Measurements from ENCODE around the gene MRTFA. TPM values are rescaled to one million over a fixed set of nuclear protein-coding genes. Genes with fewer than 3 reads are reported as not detected.

The MRTFA gene
- polyA plus RNA-seq, 1 experiment = 8.9 TPM

DNA sequence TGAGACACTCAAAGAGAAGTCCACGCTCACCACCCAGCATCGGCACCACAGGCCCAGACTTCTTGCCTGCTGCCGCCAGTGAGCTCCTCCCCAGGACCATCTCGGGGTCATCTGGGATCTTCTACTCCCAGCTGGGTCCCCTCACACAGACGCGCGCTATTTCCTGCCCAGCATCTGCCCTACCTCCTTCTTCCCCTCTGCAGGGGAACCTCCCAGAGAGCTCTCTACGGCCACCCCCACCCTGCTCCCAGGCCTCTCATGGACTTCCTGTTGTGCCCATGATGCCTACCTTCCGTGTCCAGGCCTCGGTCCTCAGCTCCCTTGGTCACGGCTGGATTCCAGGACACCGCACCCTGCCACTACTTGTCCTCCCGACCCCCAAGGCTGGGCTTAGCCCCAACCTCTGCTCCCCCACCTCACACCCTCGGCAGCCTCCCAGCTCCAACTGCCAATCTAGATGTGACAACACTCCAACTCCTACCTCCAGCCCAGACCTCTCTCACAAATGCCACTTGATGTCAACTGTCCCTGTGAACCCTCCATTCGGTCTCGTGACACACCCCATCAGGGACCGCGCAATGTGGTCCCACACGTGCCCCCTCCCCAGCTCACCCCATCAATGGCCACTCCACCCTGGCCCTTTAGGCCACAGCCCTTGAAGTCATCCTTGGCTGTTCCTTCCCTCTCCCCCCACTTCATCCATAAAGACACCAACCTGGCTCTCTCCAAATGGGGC, 220.8 kb downstream of the MRTFA start:
- DNase-seq (ENCODE audit: low read depth) = no peak
- H3K36me3 ChIP-seq (ENCODE audit: control insufficient read depth, insufficient read depth, low read length) = peaks cover 54% of the 10 kb centered on the region
- CTCF ChIA-PET = interaction anchor here (0.5 to 1.3 kb wide), 4 partner anchors 9 to 231 kb away, joined by 3 to 7 read pairs (median 3); no protein-coding TSS in a partner anchor
- TF ChIP-seq, protein P1, sequence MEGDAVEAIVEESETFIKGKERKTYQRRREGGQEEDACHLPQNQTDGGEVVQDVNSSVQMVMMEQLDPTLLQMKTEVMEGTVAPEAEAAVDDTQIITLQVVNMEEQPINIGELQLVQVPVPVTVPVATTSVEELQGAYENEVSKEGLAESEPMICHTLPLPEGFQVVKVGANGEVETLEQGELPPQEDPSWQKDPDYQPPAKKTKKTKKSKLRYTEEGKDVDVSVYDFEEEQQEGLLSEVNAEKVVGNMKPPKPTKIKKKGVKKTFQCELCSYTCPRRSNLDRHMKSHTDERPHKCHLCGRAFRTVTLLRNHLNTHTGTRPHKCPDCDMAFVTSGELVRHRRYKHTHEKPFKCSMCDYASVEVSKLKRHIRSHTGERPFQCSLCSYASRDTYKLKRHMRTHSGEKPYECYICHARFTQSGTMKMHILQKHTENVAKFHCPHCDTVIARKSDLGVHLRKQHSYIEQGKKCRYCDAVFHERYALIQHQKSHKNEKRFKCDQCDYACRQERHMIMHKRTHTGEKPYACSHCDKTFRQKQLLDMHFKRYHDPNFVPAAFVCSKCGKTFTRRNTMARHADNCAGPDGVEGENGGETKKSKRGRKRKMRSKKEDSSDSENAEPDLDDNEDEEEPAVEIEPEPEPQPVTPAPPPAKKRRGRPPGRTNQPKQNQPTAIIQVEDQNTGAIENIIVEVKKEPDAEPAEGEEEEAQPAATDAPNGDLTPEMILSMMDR (IDR thresholded peaks at IDR 0.05; ENCODE audit: insufficient read depth, low read depth, low read length) = no peak
- H3K4me3 ChIP-seq (ENCODE audit: low read depth, low read length) = no peak overlapping the region
- H3K27me3 ChIP-seq (ENCODE audit: control insufficient read depth, insufficient read depth, low read length) = no peaks in the 10 kb centered on the region
- POLR2A ChIA-PET = no interaction called here

DNA sequence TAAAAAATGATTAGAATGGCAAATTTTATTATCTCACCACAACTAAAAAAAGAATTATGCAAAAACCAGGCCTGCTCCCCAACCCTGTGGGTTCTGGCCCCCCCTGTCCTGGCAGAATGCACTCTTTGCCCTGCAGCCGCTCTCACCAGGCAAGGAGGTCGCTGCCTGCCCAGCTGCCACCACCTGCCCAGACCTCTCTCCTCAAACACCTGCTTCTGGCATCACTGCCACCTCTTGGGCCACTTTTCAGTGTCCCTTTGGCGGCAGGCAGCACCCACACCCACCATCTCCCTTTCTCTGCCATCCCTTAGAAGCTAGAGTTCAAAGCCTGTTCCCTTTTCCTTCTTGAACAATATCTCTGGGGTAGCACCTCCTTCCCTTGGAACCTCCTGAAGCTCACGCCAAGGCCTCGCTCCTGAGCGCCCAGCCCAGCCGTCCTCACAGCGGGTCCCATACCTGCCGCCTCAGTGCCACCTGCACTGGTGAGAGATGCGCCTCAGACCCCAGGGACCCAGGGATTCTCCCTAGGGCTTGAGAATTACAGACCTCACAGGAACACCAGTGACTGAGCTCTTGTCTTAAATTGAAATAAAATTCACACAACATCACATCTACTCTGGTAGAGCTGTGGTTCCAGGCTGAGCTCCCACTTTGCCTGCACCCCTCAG, 221.5 kb downstream of the MRTFA start:
- POLR2A ChIA-PET = no interaction called here
- no peak overlapping the region for H3K4me3 ChIP-seq (ENCODE audit: low read depth, low read length)
- H3K36me3 ChIP-seq (ENCODE audit: control insufficient read depth, insufficient read depth, low read length) = peaks cover 51% of the 10 kb centered on the region
- CTCF ChIA-PET = interaction anchor here (0.8 to 1.3 kb wide), 3 partner anchors 10 to 232 kb away, joined by 3 to 7 read pairs (median 3); no protein-coding TSS in a partner anchor
- no peak for DNase-seq (ENCODE audit: low read depth)
- TF ChIP-seq, protein P1 (IDR thresholded peaks at IDR 0.05; ENCODE audit: insufficient read depth, low read depth, low read length) = no peak
- no peaks in the 10 kb centered on the region for H3K27me3 ChIP-seq (ENCODE audit: control insufficient read depth, insufficient read depth, low read length)

DNA sequence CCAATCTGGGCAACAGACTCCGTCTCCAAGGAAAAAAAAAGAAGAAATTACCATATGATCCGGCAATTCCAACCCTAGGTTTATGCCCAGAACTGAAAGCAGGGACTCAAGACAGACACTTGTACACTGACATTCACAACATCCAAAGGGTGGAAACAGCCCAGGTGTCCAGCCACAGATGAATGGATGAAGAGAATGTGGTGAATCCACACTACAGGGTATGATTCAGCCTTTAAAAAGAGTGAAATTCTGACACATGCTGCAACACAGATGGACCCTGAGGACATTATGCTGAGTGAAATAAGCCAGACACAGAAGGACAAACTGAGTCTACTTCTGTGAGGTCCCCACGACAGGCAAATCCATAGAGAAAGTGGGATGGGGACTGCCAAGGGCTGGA, 222.2 kb downstream of the MRTFA start:
- TF ChIP-seq, protein P1 (IDR thresholded peaks at IDR 0.05; ENCODE audit: insufficient read depth, low read depth, low read length) = no peak
- Histone ChIP-seq H3K27me3 (ENCODE audit: control insufficient read depth, insufficient read depth, low read length) (no peaks in the 10 kb centered on the region), H3K4me3 (ENCODE audit: low read depth, low read length) (no peak overlapping the region), H3K36me3 (ENCODE audit: control insufficient read depth, insufficient read depth, low read length) (peaks cover 49% of the 10 kb centered on the region)
- DNase-seq (ENCODE audit: low read depth) = no peak
- POLR2A ChIA-PET = no interaction called here
- CTCF ChIA-PET = no interaction called here

DNA sequence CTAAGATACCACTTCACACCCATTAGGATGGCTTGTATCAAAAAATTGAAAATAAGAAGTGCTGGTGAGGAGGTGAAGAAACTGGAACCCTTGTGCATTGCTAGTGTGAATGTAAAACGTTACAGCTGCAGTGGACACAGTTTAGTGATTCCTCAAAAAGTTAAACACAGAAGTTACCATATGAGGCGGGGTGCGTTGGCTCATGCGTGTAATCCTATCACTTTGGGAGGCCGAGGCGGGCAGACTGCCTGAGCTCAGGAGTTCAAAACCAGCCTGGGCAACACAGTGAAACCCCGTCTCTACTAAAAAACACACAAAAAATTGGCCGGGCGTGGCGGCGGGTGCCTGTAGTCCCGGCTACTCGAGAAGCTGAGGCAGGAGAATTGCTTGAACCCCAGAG, 222.6 kb downstream of the MRTFA start:
- POLR2A ChIA-PET = no interaction called here
- TF ChIP-seq, protein P1 (IDR thresholded peaks at IDR 0.05; ENCODE audit: insufficient read depth, low read depth, low read length) = no peak
- H3K36me3 ChIP-seq (ENCODE audit: control insufficient read depth, insufficient read depth, low read length) = peaks cover 49% of the 10 kb centered on the region
- CTCF ChIA-PET = no interaction called here
- no peak for DNase-seq (ENCODE audit: low read depth)
- no peaks in the 10 kb centered on the region for H3K27me3 ChIP-seq (ENCODE audit: control insufficient read depth, insufficient read depth, low read length)
- no peak overlapping the region for H3K4me3 ChIP-seq (ENCODE audit: low read depth, low read length)

DNA sequence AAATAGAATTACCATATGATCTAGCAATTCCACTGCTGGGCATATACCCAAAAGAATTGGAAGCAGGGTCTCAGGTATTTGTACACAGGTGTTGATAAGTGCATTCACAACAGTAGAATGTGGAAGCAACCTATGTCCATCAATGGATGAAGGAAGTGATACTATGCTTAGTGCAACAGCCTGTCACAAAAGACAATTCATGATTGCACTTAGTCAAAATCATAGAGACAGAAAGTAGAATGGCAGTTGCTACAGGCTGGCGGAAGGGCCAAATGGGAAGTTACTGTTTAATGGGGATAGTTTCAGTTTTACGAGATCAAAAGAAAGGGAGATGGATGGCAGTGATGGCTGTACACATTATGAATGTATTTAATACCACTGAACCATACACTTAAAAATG, 224.1 kb downstream of the MRTFA start:
- Histone ChIP-seq H3K4me3 (ENCODE audit: low read depth, low read length) (no peak overlapping the region), H3K27me3 (ENCODE audit: control insufficient read depth, insufficient read depth, low read length) (no peaks in the 10 kb centered on the region), H3K36me3 (ENCODE audit: control insufficient read depth, insufficient read depth, low read length) (peaks cover 48% of the 10 kb centered on the region)
- TF ChIP-seq, protein P1 (IDR thresholded peaks at IDR 0.05; ENCODE audit: insufficient read depth, low read depth, low read length) = no peak
- DNase-seq (ENCODE audit: low read depth) = no peak
- ChIA-PET CTCF (no interaction called here), POLR2A (no interaction called here)
